Liver (tissue), 3 donors: ENCODE measurements around the gene PHF3.

ENCODE experiments used
- GABPA ChIP-seq, 2 donors: IDR thresholded peaks in 1 of 2; conservative IDR thresholded peaks in 1 of 2; 2 replicates each; pipeline ENCODE4 v1.6.1; 2016; ENCODE audit warnings: antibody characterized with exemption in 2 of 2, mild to moderate bottlenecking in 1 of 2, moderate library complexity in 1 of 2
- HNF4G ChIP-seq: IDR thresholded peaks from 2 replicates; pipeline ENCODE4 v1.6.1; 2016; ENCODE audit warnings: antibody characterized with exemption
- JUND ChIP-seq, 2 donors: IDR thresholded peaks; 2 replicates each; pipeline ENCODE4 v1.6.1; 2016; ENCODE audit warnings: antibody characterized with exemption in 2 of 2
- RAD21 ChIP-seq, 2 donors: IDR thresholded peaks; 2 replicates each; pipeline ENCODE4 v1.6.1; 2016; ENCODE audit warnings: antibody characterized with exemption in 2 of 2, mild to moderate bottlenecking in 2 of 2
- TAF1 ChIP-seq: conservative IDR thresholded peaks from 2 replicates; pipeline ENCODE4 v1.6.1; 2016; ENCODE audit warnings: antibody characterized with exemption, mild to moderate bottlenecking
- YY1 ChIP-seq: IDR thresholded peaks from 2 replicates; pipeline ENCODE4 v1.6.1; 2016; ENCODE audit warnings: antibody characterized with exemption, mild to moderate bottlenecking
- TF ChIP-seq, protein P1 (sequence below): IDR thresholded peaks from 2 replicates; pipeline ENCODE4 v1.6.1; 2016; ENCODE audit warnings: antibody characterized with exemption, mild to moderate bottlenecking
- TF ChIP-seq, protein P2 (sequence below): IDR thresholded peaks from 2 replicates; pipeline ENCODE4 v1.6.1; 2016; ENCODE audit warnings: antibody characterized with exemption
- TF ChIP-seq, protein P3 (sequence below): fragments of 150-350 bp; IDR thresholded peaks from 2 replicates; pipeline ENCODE4 v1.5.1; 2017; ENCODE audit warnings: improper control_type of control experiment, low read depth, low read length; ENCODE audit not compliant: missing input control
- TF ChIP-seq, protein P4 (sequence below): IDR thresholded peaks from 2 replicates; pipeline ENCODE4 v1.6.1; 2016; ENCODE audit warnings: antibody characterized with exemption
- donor health status: healthy.
- donor health status: healthy.

DNA sequence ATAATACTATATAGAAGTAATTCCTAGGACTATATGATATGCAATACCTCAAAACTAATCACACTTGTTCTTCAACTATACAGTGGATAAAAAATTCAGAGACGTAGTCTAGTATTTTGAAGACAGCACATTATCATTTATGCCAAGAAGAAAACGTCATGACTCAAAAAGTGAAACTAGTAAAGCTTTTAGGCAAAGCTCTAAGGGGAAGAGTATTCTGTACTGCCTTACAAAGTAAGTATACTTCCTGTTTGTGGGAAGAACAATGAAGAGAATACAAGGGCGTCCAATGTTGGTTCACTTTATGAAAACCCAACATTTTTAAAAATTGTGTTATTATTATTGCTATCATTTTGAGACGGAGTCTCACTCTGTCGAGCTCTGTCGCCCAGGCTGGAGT, 35.5 kb upstream of the PHF3 start:
- TF ChIP-seq, protein P1, sequence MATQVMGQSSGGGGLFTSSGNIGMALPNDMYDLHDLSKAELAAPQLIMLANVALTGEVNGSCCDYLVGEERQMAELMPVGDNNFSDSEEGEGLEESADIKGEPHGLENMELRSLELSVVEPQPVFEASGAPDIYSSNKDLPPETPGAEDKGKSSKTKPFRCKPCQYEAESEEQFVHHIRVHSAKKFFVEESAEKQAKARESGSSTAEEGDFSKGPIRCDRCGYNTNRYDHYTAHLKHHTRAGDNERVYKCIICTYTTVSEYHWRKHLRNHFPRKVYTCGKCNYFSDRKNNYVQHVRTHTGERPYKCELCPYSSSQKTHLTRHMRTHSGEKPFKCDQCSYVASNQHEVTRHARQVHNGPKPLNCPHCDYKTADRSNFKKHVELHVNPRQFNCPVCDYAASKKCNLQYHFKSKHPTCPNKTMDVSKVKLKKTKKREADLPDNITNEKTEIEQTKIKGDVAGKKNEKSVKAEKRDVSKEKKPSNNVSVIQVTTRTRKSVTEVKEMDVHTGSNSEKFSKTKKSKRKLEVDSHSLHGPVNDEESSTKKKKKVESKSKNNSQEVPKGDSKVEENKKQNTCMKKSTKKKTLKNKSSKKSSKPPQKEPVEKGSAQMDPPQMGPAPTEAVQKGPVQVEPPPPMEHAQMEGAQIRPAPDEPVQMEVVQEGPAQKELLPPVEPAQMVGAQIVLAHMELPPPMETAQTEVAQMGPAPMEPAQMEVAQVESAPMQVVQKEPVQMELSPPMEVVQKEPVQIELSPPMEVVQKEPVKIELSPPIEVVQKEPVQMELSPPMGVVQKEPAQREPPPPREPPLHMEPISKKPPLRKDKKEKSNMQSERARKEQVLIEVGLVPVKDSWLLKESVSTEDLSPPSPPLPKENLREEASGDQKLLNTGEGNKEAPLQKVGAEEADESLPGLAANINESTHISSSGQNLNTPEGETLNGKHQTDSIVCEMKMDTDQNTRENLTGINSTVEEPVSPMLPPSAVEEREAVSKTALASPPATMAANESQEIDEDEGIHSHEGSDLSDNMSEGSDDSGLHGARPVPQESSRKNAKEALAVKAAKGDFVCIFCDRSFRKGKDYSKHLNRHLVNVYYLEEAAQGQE = no peak
- no peak for TF ChIP-seq GABPA (IDR thresholded peaks at IDR 0.05 in 1 of 2, conservative IDR thresholded peaks at IDR 0.05 in 1 of 2)
- TF ChIP-seq, protein P2, sequence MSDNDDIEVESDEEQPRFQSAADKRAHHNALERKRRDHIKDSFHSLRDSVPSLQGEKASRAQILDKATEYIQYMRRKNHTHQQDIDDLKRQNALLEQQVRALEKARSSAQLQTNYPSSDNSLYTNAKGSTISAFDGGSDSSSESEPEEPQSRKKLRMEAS = no peak
- TF ChIP-seq RAD21 (IDR thresholded peaks at IDR 0.05) = no peak
- TF ChIP-seq HNF4G = no peak
- TF ChIP-seq, protein P3, sequence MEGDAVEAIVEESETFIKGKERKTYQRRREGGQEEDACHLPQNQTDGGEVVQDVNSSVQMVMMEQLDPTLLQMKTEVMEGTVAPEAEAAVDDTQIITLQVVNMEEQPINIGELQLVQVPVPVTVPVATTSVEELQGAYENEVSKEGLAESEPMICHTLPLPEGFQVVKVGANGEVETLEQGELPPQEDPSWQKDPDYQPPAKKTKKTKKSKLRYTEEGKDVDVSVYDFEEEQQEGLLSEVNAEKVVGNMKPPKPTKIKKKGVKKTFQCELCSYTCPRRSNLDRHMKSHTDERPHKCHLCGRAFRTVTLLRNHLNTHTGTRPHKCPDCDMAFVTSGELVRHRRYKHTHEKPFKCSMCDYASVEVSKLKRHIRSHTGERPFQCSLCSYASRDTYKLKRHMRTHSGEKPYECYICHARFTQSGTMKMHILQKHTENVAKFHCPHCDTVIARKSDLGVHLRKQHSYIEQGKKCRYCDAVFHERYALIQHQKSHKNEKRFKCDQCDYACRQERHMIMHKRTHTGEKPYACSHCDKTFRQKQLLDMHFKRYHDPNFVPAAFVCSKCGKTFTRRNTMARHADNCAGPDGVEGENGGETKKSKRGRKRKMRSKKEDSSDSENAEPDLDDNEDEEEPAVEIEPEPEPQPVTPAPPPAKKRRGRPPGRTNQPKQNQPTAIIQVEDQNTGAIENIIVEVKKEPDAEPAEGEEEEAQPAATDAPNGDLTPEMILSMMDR = no peak
- no peak for TF ChIP-seq TAF1
- TF ChIP-seq YY1 = no peak
- TF ChIP-seq, protein P4, sequence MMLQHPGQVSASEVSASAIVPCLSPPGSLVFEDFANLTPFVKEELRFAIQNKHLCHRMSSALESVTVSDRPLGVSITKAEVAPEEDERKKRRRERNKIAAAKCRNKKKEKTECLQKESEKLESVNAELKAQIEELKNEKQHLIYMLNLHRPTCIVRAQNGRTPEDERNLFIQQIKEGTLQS = no peak
- TF ChIP-seq JUND (IDR thresholded peaks at IDR 0.05) = no peak
